Activated naive CD4-positive, alpha-beta T cell (primary cell): ENCODE data around the gene BAIAP2L2.
"Not testable (repeated sequence)": the region's sequence is repeated elsewhere in the genome, so short reads cannot be mapped to it uniquely, and the experiment has no call there.

Experiments
- DNase-seq, 4 experiments: peaks; one replicate each; lab custom pipeline; 2025; lab: John Stamatoyannopoulos, UW

BAIAP2L2 gene

GRCh38 chr22:38081636-38081940, 28.9 kb downstream of the BAIAP2L2 start:
- no peak for DNase-seq

GRCh38 chr22:38080850-38081635, 29.4 kb downstream of the BAIAP2L2 start:
- DNase-seq, result no peak

- no peak for DNase-seq
Measured at GRCh38 chr22:38080474-38080849, 30.0 kb downstream of the BAIAP2L2 start.

- DNase-seq, result no peak
Measured at GRCh38 chr22:38079804-38080203, 30.7 kb downstream of the BAIAP2L2 start.

- DNase-seq, result not testable (repeated sequence)
Measured at GRCh38 chr22:38079208-38079607, 31.3 kb downstream of the BAIAP2L2 start.

GRCh38 chr22:38078046-38078840, 32.2 kb downstream of the BAIAP2L2 start:
- DNase-seq, result no peak

GRCh38 chr22:38077595-38077994, 32.9 kb downstream of the BAIAP2L2 start:
- DNase-seq, result no peak

- DNase-seq, result no peak
Measured at GRCh38 chr22:38077096-38077495, 33.4 kb downstream of the BAIAP2L2 start.

GRCh38 chr22:38075961-38076360, 34.5 kb downstream of the BAIAP2L2 start:
- DNase-seq, result no peak

- DNase-seq, result no peak
Measured at GRCh38 chr22:38075105-38075825, 35.2 kb downstream of the BAIAP2L2 start.

GRCh38 chr22:38074181-38075104, 36.0 kb downstream of the BAIAP2L2 start:
- DNase-seq, result no peak

- no peak for DNase-seq
Measured at GRCh38 chr22:38073150-38074130, 37.0 kb downstream of the BAIAP2L2 start.

GRCh38 chr22:38072322-38073149, 37.9 kb downstream of the BAIAP2L2 start:
- no peak for DNase-seq

- DNase-seq, result no peak
Measured at GRCh38 chr22:38071421-38072321, 38.8 kb downstream of the BAIAP2L2 start.

GRCh38 chr22:38070250-38070921, 40.1 kb downstream of the BAIAP2L2 start:
- DNase-seq, result no peak

GRCh38 chr22:38069372-38070249, 40.9 kb downstream of the BAIAP2L2 start:
- DNase-seq, result no peak
